Psoas muscle (tissue), 8 donors: ENCODE measurements around the gene CD248. TPM values are rescaled to one million over a fixed set of nuclear protein-coding genes. Genes with fewer than 3 reads are reported as not detected.
A peak's percentile ranks its signal among the peaks of the same experiment; 100 is the strongest.

Experiments used
- ATAC-seq, 4 donors: fragments of 200-7000 bp; cut with Tn5 transposase; one replicate each; pipeline ENCODE4 v1.9.1; 2020; ENCODE audit warnings: moderate library complexity in 3 of 4, mild to moderate bottlenecking in 2 of 4
- DNase-seq, 2 donors: peaks; one replicate each; pipeline ENCODE4 v3.0.0-alpha.2; 2020
- H3K27ac ChIP-seq: fragments of 200-600 bp; one replicate; pipeline ENCODE4 v1.8.0; 2022
- H3K27me3 ChIP-seq, 3 donors: fragments of 200-600 bp in 1 of 3; one replicate each; pipeline versions ENCODE4 v1.6.1 to v1.8.0; 2013 to 2022; ENCODE audit warnings: low read length in 2 of 3, mild to moderate bottlenecking in 2 of 3, moderate library complexity in 1 of 3; ENCODE audit not compliant: insufficient read depth in 3 of 3
- H3K36me3 ChIP-seq, 2 donors: fragments of 200-600 bp in 1 of 2; one replicate each; pipeline versions ENCODE4 v1.6.1 to v1.8.0; 2013 to 2022; ENCODE audit warnings: low read depth in 1 of 2, mild to moderate bottlenecking in 1 of 2, moderate library complexity in 1 of 2; ENCODE audit not compliant: insufficient read depth in 1 of 2
- H3K4me1 ChIP-seq: fragments of 200-600 bp; one replicate; pipeline ENCODE4 v1.8.0; 2022
- H3K4me3 ChIP-seq: fragments of 200-600 bp; one replicate; pipeline ENCODE4 v1.8.0; 2022; ENCODE audit warnings: mild to moderate bottlenecking
- H3K9me3 ChIP-seq: fragments of 200-600 bp; one replicate; pipeline ENCODE4 v1.8.0; 2022
- CTCF ChIP-seq: fragments of 200-600 bp; IDR thresholded peaks from one replicate; pipeline ENCODE4 v1.8.0; 2022; ENCODE audit warnings: antibody characterized with exemption
- WGBS, 3 donors: extraction: QIAGEN DNeasy Blood & Tissue Kit; methylation state at CpG; one replicate each; pipeline versions ENCODE4 v1.1.6 to v1.1.7; 2013; 5-methylcytosine and 5-hydroxymethylcytosine counted together
- intact Hi-C, 2 donors: fragments of 100-400 bp; cut with DNase I; formaldehyde crosslinking; loops; one replicate each; pipeline versions ENCODE4 v1.11.0 to v1.14.2; 2022
- polyA plus RNA-seq, 3 donors: library from polyadenylated mRNA; stranded (reverse); fragments of 200-250 nt; gene quantifications; one replicate each; pipeline ENCODE4 v1.2.3, GENCODE V29; 2013
- total RNA-seq, 4 donors: library from RNA; stranded (reverse); fragmentation: NEBNext Ultra II Directional in 2 of 4; extraction: Animal tissue kit (Norgen Biotek cat#: 25700) in 2 of 4; gene quantifications; one replicate each; pipeline versions ENCODE4 v1.2.1 to v1.2.4, GENCODE V29; 2021 to 2023
- donor health status: healthy with polysubstance abuse.
- donor health status: DM: no; HTN: no; CAD: no; lungs with moderate emphysema.
- donor health status: Bipolar disorder and iron deficiency.
- donor health status: healthy.
- donor health status: DM: yes; HTN: yes; CAD: no.
- donor health status: DM: no; HTN: no; CAD: no.
- donor health status: DM: no; HTN: no; CAD: no.
- donor health status: DM: yes; HTN: yes; CAD: no.

Gene CD248
- total and polyA plus RNA-seq, 7 donors = 2.9 to 10.7 (median 8.8) TPM

GRCh38 chr11:66346476-66347424, 29.9 kb upstream of the CD248 start:
- 23 to 26% (median 26%) methylated on average over 61 to 68 of the region's 68 CpGs for WGBS, 3 donors
- peak in 1 of 2 donors; percentile 61 for DNase-seq

GRCh38 chr11:66345316-66345649, 28.4 kb upstream of the CD248 start:
- no peaks in the 10 kb centered on the region for H3K27me3 ChIP-seq
- peak in 3 of 4 donors; percentile 1 to 20 (median 4) for ATAC-seq
- intact Hi-C loops = loop anchor here in 1 of 2 donors (5.0 kb wide), 1 partner anchor 42 kb away; no protein-coding TSS in a partner anchor
- no peaks in the 10 kb centered on the region for H3K9me3 ChIP-seq
- 1 to 5% (median 3%) methylated on average over 7 of the region's 7 CpGs for WGBS, 3 donors
- peak overlapping the region; percentile 94 for H3K4me3 ChIP-seq
- TF ChIP-seq CTCF = no peak
- H3K4me1 ChIP-seq = peaks cover 27% of the 10 kb centered on the region
- peaks cover 0 to 25% of the 10 kb centered on the region in 2 donors for H3K36me3 ChIP-seq
- no peak for DNase-seq
- peak overlapping the region; percentile 87 for H3K27ac ChIP-seq

More at GRCh38 chr11:66346476-66347424, 29.9 kb upstream of the CD248 start:
- H3K4me1 ChIP-seq = peaks cover 27% of the 10 kb centered on the region
- intact Hi-C loops = loop anchor here in 1 of 2 donors (5.0 kb wide), 1 partner anchor 41 kb away; no protein-coding TSS in a partner anchor
- ATAC-seq = peak in 2 of 4 donors; percentile 25 to 29
- H3K9me3 ChIP-seq = no peaks in the 10 kb centered on the region
- peaks cover 0 to 10% of the 10 kb centered on the region in 2 donors for H3K36me3 ChIP-seq
- H3K27me3 ChIP-seq = no peaks in the 10 kb centered on the region
- peak overlapping the region; percentile 94 for H3K4me3 ChIP-seq
- no peak for TF ChIP-seq CTCF
- H3K27ac ChIP-seq = peak overlapping the region; percentile 88

- WGBS, 3 donors = 0% methylated on average over 54 to 59 of the region's 59 CpGs
- H3K4me3 ChIP-seq = peak within 1 kb of the TSS; percentile 94
- intact Hi-C loops = loop anchor here in 1 of 2 donors (5.0 kb wide), 1 partner anchor 43 kb away; no protein-coding TSS in a partner anchor
- no peaks in the 10 kb centered on the region for H3K27me3 ChIP-seq
- H3K9me3 ChIP-seq = no peaks in the 10 kb centered on the region
- H3K27ac ChIP-seq = peak within 1 kb of the TSS; percentile 87
- DNase-seq (peak; percentile 99), ATAC-seq (peak; percentile 84 to 88 (median 87))
- H3K36me3 ChIP-seq = peaks cover 0 to 30% of the 10 kb centered on the region in 2 donors
- peaks cover 27% of the 10 kb centered on the region for H3K4me1 ChIP-seq
- TF ChIP-seq CTCF = peak; percentile 28
Measured at GRCh38 chr11:66344550-66345315, 27.9 kb upstream of the CD248 start, which contains the start of gene BRMS1. TSS of gene BRMS1 (minus strand) at chr11:66345104. CDS start at chr11:66342234, 2,870 bp downstream.

- no peak overlapping the region for H3K27ac ChIP-seq
- no peak for ATAC-seq
- peaks cover 0 to 46% of the 10 kb centered on the region in 2 donors for H3K36me3 ChIP-seq
- peak; percentile 3 to 5 for DNase-seq
- TF ChIP-seq CTCF = no peak
- H3K9me3 ChIP-seq = no peaks in the 10 kb centered on the region
- no peaks in the 10 kb centered on the region for H3K27me3 ChIP-seq
- peaks cover 27% of the 10 kb centered on the region for H3K4me1 ChIP-seq
- no peak overlapping the region for H3K4me3 ChIP-seq
- WGBS, 3 donors = 85 to 87% (median 87%) methylated on average over 8 of the region's 8 CpGs
- intact Hi-C loops = no loop called here
Measured at GRCh38 chr11:66343176-66343575, 26.3 kb upstream of the CD248 start.
